SK-N-SH treated with all-trans-retinoic acid at 6 μM for 48 hours (cell line): Measurements from ENCODE around the gene XYLT2.

Source experiments
- ATAC-seq: fragments of 200-7000 bp; cut with Tn5 transposase; 3 replicates; pipeline ENCODE4 v1.9.1; 2020; ENCODE audit warnings: mild to moderate bottlenecking, moderate library complexity
- ARNTL ChIP-seq: fragments of 450-650 bp; formaldehyde crosslinking; IDR thresholded peaks from 2 replicates; pipeline ENCODE4 v1.5.0; 2020; ENCODE audit warnings: low read depth, mild to moderate bottlenecking, moderate library complexity, borderline replicate concordance
- BACH2 ChIP-seq: fragments of 250-450 bp; sonication (Bioruptor Pico); IDR thresholded peaks from 2 replicates; pipeline ENCODE4 v1.9.0; 2021; ENCODE audit warnings: mild to moderate bottlenecking, borderline replicate concordance
- CSDC2 ChIP-seq: fragments of 250-450 bp; sonication (Bioruptor Pico); IDR thresholded peaks from 2 replicates; pipeline ENCODE4 v1.5.0; 2020; ENCODE audit warnings: mild to moderate bottlenecking, moderate library complexity
- ESRRG ChIP-seq: fragments of 250-450 bp; sonication (Bioruptor Pico); IDR thresholded peaks from 2 replicates; pipeline ENCODE4 v1.6.1; 2021; ENCODE audit warnings: mild to moderate bottlenecking
- GLIS3 ChIP-seq: fragments of 250-450 bp; sonication (Bioruptor Pico); IDR thresholded peaks from 2 replicates; pipeline ENCODE4 v1.5.0; 2020; ENCODE audit warnings: mild to moderate bottlenecking, moderate library complexity
- RARB ChIP-seq: fragments of 250-450 bp; sonication (Bioruptor Pico); IDR thresholded peaks from 2 replicates; pipeline ENCODE4 v1.8.0; 2021; ENCODE audit warnings: mild to moderate bottlenecking, moderate library complexity
- TCF4 ChIP-seq: fragments of 250-450 bp; sonication (Bioruptor Pico); IDR thresholded peaks from 2 replicates; pipeline ENCODE4 v1.8.0; 2021; ENCODE audit warnings: mild to moderate bottlenecking, moderate library complexity, borderline replicate concordance
- TOX ChIP-seq: fragments of 250-450 bp; sonication (Bioruptor Pico); IDR thresholded peaks from 2 replicates; pipeline ENCODE4 v1.8.0; 2021; ENCODE audit warnings: mild to moderate bottlenecking, moderate library complexity, borderline replicate concordance
- ZC3H10 ChIP-seq: fragments of 250-450 bp; sonication (Bioruptor Pico); IDR thresholded peaks from 2 replicates; pipeline ENCODE4 v1.5.1; 2021; ENCODE audit warnings: mild to moderate bottlenecking, moderate library complexity
- ZFP3 ChIP-seq: fragments of 250-450 bp; sonication (Bioruptor Pico); IDR thresholded peaks from 2 replicates; pipeline ENCODE4 v1.5.0; 2020; ENCODE audit warnings: mild to moderate bottlenecking, moderate library complexity
- ZFP30 ChIP-seq: fragments of 450-650 bp; formaldehyde crosslinking; IDR thresholded peaks from 2 replicates; pipeline ENCODE4 v1.5.0; 2022; ENCODE audit warnings: mild to moderate bottlenecking, moderate library complexity
- ZNF565 ChIP-seq: fragments of 450-650 bp; formaldehyde crosslinking; conservative IDR thresholded peaks from 2 replicates; pipeline ENCODE4 v1.5.0; 2020; ENCODE audit warnings: low read depth, mild to moderate bottlenecking, moderate library complexity
- ZNF70 ChIP-seq: fragments of 450-650 bp; formaldehyde crosslinking; IDR thresholded peaks from 2 replicates; pipeline ENCODE4 v1.5.0; 2020; ENCODE audit warnings: mild to moderate bottlenecking, moderate library complexity
- ZNF8 ChIP-seq: fragments of 450-650 bp; formaldehyde crosslinking; IDR thresholded peaks from 2 replicates; pipeline ENCODE4 v1.5.0; 2020; ENCODE audit warnings: mild to moderate bottlenecking, moderate library complexity
- TF ChIP-seq, protein P1 (sequence below): fragments of 250-450 bp; sonication (Bioruptor Pico); IDR thresholded peaks from 2 replicates; pipeline ENCODE4 v1.8.0; 2020; ENCODE audit warnings: mild to moderate bottlenecking, moderate library complexity, borderline replicate concordance
- TF ChIP-seq, protein P2 (sequence below): fragments of 250-450 bp; sonication (Bioruptor Pico); IDR thresholded peaks from 2 replicates; pipeline ENCODE4 v1.5.1; 2020; ENCODE audit warnings: low read depth, mild to moderate bottlenecking, moderate library complexity
- TF ChIP-seq, protein P3 (sequence below): fragments of 250-450 bp; sonication (Bioruptor Pico); IDR thresholded peaks from 2 replicates; pipeline ENCODE4 v1.8.0; 2021; ENCODE audit warnings: low read depth, mild to moderate bottlenecking, moderate library complexity, borderline replicate concordance
- TF ChIP-seq, protein P4 (sequence below): fragments of 250-450 bp; sonication (Bioruptor Pico); IDR thresholded peaks from 2 replicates; pipeline ENCODE4 v1.5.1; 2021; ENCODE audit warnings: mild to moderate bottlenecking, moderate library complexity

XYLT2 gene

DNA sequence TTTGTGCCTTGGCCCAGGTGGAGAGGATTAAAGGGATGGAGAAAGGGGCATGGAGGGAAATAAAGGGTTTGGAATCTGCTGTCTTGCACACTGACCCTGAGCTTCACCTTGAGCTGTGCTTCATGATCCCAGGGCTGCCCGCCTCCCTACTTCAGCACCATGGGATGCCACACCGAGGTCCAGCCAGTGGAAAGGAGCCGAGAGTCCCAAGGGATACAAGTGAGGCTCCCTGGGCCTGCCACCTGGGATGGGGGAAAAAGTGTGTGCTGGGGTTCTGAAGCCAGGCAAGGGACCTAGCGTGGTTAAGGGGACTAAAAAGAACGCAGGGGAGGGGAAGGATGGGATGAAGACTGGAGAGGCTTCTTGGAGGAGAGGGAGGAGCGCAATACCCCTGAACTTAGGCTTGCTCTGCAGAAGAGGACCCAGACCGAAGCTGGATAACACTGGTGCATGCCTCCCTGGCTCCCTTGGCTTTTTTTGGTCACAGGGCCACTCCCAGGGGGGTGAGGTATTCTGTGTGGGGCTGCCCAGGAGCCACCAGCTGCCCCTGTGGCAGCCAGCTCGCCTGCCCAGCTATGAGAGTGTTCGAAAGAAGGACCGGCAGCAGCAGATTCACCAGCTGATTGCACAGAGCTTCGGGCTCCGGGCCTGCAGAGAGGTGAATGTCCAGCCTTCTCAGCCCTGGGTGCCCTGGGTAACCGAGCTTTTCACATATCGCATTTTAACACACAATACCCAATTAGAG, 19.9 kb downstream of the XYLT2 start (continued):
- TF ChIP-seq, protein P1, sequence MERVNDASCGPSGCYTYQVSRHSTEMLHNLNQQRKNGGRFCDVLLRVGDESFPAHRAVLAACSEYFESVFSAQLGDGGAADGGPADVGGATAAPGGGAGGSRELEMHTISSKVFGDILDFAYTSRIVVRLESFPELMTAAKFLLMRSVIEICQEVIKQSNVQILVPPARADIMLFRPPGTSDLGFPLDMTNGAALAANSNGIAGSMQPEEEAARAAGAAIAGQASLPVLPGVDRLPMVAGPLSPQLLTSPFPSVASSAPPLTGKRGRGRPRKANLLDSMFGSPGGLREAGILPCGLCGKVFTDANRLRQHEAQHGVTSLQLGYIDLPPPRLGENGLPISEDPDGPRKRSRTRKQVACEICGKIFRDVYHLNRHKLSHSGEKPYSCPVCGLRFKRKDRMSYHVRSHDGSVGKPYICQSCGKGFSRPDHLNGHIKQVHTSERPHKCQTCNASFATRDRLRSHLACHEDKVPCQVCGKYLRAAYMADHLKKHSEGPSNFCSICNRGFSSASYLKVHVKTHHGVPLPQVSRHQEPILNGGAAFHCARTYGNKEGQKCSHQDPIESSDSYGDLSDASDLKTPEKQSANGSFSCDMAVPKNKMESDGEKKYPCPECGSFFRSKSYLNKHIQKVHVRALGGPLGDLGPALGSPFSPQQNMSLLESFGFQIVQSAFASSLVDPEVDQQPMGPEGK (CRISPR knock-in tag) = no peak
- TF ChIP-seq GLIS3 (CRISPR knock-in tag) = no peak

DNA sequence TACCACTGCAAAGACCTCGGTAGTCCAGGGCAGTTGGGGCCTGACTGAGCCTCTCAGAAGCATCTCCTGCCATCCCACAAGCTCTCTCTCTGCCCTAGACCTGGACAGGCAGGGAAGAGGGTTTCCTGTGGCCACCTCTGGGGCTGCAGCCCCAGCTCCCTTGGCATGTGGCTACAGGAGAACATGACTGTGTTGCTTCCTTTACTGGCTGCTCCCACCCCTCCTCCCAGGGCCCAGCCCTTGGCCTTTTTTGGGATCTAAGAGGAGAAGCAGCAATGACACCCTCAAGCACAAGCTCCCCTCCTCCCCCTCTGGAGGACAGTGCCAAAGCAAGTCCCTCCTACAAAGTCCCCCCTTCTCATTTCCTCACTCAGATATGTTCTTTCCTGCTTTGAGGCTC, 21.5 kb downstream of the XYLT2 start:
- no peak for ATAC-seq
- TF ChIP-seq CSDC2 (CRISPR knock-in tag) = no peak
- TF ChIP-seq ZNF8 (CRISPR knock-in tag) = no peak
- TF ChIP-seq ZC3H10 (CRISPR knock-in tag) = no peak
- TF ChIP-seq, protein P1 (CRISPR knock-in tag) = no peak
- TF ChIP-seq ARNTL (CRISPR knock-in tag) = no peak
- TF ChIP-seq ZFP3 (CRISPR knock-in tag) = no peak
- TF ChIP-seq TCF4 (CRISPR knock-in tag) = no peak
- no peak for TF ChIP-seq ZFP30 (CRISPR knock-in tag)
- TF ChIP-seq, protein P2, sequence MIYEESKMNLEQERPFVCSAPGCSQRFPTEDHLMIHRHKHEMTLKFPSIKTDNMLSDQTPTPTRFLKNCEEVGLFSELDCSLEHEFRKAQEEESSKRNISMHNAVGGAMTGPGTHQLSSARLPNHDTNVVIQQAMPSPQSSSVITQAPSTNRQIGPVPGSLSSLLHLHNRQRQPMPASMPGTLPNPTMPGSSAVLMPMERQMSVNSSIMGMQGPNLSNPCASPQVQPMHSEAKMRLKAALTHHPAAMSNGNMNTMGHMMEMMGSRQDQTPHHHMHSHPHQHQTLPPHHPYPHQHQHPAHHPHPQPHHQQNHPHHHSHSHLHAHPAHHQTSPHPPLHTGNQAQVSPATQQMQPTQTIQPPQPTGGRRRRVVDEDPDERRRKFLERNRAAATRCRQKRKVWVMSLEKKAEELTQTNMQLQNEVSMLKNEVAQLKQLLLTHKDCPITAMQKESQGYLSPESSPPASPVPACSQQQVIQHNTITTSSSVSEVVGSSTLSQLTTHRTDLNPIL (CRISPR knock-in tag) = no peak
- TF ChIP-seq, protein P3, sequence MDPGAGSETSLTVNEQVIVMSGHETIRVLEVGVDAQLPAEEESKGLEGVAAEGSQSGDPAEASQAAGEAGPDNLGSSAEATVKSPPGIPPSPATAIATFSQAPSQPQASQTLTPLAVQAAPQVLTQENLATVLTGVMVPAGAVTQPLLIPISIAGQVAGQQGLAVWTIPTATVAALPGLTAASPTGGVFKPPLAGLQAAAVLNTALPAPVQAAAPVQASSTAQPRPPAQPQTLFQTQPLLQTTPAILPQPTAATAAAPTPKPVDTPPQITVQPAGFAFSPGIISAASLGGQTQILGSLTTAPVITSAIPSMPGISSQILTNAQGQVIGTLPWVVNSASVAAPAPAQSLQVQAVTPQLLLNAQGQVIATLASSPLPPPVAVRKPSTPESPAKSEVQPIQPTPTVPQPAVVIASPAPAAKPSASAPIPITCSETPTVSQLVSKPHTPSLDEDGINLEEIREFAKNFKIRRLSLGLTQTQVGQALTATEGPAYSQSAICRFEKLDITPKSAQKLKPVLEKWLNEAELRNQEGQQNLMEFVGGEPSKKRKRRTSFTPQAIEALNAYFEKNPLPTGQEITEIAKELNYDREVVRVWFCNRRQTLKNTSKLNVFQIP (CRISPR knock-in tag) = no peak
- no peak for TF ChIP-seq GLIS3 (CRISPR knock-in tag)
- TF ChIP-seq BACH2 (CRISPR knock-in tag) = no peak
- TF ChIP-seq, all 23 proteins: peak for 0

DNA sequence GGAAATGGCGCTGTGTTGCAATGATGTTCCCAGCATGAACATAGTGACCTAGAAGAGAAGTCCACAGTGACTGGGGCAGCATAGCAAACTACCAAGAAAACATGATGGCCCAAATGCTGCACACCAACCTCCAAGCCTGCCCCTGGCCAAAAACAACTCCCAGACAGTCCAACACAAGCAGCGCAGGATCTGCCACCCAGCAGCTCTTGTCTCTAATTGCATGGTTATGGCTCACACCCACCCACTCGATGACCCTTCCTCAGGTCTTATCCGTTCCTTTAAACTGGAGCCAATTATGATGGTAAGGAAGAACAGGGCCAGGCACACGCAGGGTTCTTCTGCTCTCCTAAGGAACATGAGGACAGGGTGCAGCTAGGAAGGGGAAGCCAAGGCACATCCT, 24.1 kb downstream of the XYLT2 start:
- ATAC-seq = no peak
- TF ChIP-seq ZC3H10 (CRISPR knock-in tag) (no peak), CSDC2 (CRISPR knock-in tag) (no peak), TOX (CRISPR knock-in tag) (no peak)

DNA sequence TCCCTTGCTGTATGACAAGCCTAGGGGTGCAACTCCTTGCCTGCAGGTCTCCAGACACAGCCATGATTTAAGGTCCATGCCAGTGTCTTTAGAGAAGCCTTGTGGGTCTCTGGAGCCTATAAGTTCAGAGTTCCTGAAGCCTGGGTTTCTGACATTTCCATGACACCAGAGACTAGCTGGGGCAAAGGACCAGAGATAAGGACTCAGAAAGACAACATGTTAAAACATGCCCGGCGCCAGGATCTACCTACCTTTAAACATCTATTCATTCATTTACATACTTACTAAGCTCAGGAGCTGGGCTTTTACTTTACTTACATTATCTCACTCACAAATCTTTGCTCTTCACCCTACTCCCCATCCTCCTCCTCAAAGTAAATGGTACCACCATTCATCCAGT, 25.6 kb downstream of the XYLT2 start:
- ATAC-seq = no peak
- no peak for TF ChIP-seq ZNF565
- TF ChIP-seq, protein P2 (CRISPR knock-in tag) = no peak
- TF ChIP-seq, protein P4, sequence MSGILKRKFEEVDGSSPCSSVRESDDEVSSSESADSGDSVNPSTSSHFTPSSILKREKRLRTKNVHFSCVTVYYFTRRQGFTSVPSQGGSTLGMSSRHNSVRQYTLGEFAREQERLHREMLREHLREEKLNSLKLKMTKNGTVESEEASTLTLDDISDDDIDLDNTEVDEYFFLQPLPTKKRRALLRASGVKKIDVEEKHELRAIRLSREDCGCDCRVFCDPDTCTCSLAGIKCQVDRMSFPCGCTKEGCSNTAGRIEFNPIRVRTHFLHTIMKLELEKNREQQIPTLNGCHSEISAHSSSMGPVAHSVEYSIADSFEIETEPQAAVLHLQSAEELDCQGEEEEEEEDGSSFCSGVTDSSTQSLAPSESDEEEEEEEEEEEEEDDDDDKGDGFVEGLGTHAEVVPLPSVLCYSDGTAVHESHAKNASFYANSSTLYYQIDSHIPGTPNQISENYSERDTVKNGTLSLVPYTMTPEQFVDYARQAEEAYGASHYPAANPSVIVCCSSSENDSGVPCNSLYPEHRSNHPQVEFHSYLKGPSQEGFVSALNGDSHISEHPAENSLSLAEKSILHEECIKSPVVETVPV = no peak
- TF ChIP-seq BACH2 (CRISPR knock-in tag) = no peak
- no peak for TF ChIP-seq RARB (CRISPR knock-in tag)
- no peak for TF ChIP-seq ZNF70 (CRISPR knock-in tag)
- no peak for TF ChIP-seq ESRRG (CRISPR knock-in tag)
